Kidney (tissue), 14 donors: Measurements from ENCODE around the gene GOLGA6A. TPM values are rescaled to one million over a fixed set of nuclear protein-coding genes. Genes with fewer than 3 reads are reported as not detected.

Experiments used
- DNase-seq, 5 donors: peaks; one replicate each; pipeline ENCODE4 v3.0.0-alpha.2; 2013 to 2020
- FAIRE-seq: peaks from 2 replicates; lab custom pipeline; 2012; peaks lifted over from hg19 to GRCh38; lab: Jason Lieb, UNC
- H3K27ac ChIP-seq, 2 donors: one replicate each; pipeline ENCODE4 v1.7.0; 2013; ENCODE audit warnings: low read depth in 2 of 2, low read length in 2 of 2, inconsistent platforms in 1 of 2
- H3K27me3 ChIP-seq: one replicate; pipeline ENCODE4 v1.7.1; 2013; ENCODE audit warnings: low read length, inconsistent platforms; ENCODE audit not compliant: control insufficient read depth, insufficient read depth
- H3K36me3 ChIP-seq, 3 donors: one replicate each; pipeline versions ENCODE4 v1.7.0 to v1.7.1; 2013; ENCODE audit warnings: low read length in 3 of 3, control low read depth in 1 of 3, inconsistent platforms in 1 of 3; ENCODE audit not compliant: insufficient read depth in 3 of 3, control insufficient read depth in 2 of 3
- H3K4me1 ChIP-seq, 3 donors: one replicate each; pipeline versions ENCODE4 v1.7.0 to v1.7.1; 2013; ENCODE audit warnings: low read length in 3 of 3, inconsistent platforms in 1 of 3, low read depth in 1 of 3; ENCODE audit not compliant: control insufficient read depth in 2 of 3, insufficient read depth in 2 of 3
- H3K4me3 ChIP-seq, 3 donors: one replicate each; pipeline versions ENCODE4 v1.7.0 to v1.8.1; 2013; ENCODE audit warnings: low read length in 3 of 3, control low read depth in 1 of 3, inconsistent platforms in 1 of 3
- H3K9ac ChIP-seq, 3 donors: one replicate each; pipeline versions ENCODE4 v1.7.0 to v1.7.1; 2013; ENCODE audit warnings: low read length in 3 of 3, control low read depth in 1 of 3, inconsistent platforms in 1 of 3
- H3K9me3 ChIP-seq, 3 donors: one replicate each; pipeline versions ENCODE4 v1.7.0 to v1.7.1; 2013; ENCODE audit warnings: low read length in 3 of 3, control low read depth in 1 of 3, inconsistent platforms in 1 of 3; ENCODE audit not compliant: control insufficient read depth in 2 of 3, insufficient read depth in 1 of 3
- intact Hi-C: fragments of 100-400 bp; cut with DNase I; formaldehyde crosslinking; loops from one replicate; pipeline ENCODE4 v1.11.1; 2022
- polyA plus RNA-seq: library from polyadenylated mRNA; stranded (reverse); fragments of 350-450 nt; fragmentation: Illumina TruSeq; extraction: RNeasy Lipid Tissue Mini Kit (QIAGEN cat#74804); gene quantifications from one replicate; pipeline ENCODE4 v1.2.3, GENCODE V29; 2014; ENCODE audit warnings: low read depth, low replicate concordance; ENCODE audit not compliant: insufficient read depth
- total RNA-seq: library from RNA; stranded (reverse); fragmentation: NEBNext Ultra II Directional; extraction: Animal tissue kit (Norgen Biotek cat#: 25700); gene quantifications from one replicate; pipeline ENCODE4 v1.2.1, GENCODE V29; 2021
- TF ChIP-seq, protein P1 (sequence below): IDR thresholded peaks from 3 replicates; pipeline ENCODE4 v1.5.1; 2012; ENCODE audit warnings: mild to moderate bottlenecking, moderate library complexity, borderline replicate concordance; ENCODE audit not compliant: insufficient read depth; ENCODE audit errors: extremely low read depth
- donor health status: control.
- donor health status: control.
- donor health status: control.
- donor health status: control.
- donor health status: control.
- donor health status: DM: yes; HTN: yes; CAD: no.
- donor health status: Normal renal cell carcinoma (clear cell type).

The GOLGA6A gene
- total and polyA plus RNA-seq, 2 donors from 2014 or later = 0.06 TPM; not detected in 1

DNA sequence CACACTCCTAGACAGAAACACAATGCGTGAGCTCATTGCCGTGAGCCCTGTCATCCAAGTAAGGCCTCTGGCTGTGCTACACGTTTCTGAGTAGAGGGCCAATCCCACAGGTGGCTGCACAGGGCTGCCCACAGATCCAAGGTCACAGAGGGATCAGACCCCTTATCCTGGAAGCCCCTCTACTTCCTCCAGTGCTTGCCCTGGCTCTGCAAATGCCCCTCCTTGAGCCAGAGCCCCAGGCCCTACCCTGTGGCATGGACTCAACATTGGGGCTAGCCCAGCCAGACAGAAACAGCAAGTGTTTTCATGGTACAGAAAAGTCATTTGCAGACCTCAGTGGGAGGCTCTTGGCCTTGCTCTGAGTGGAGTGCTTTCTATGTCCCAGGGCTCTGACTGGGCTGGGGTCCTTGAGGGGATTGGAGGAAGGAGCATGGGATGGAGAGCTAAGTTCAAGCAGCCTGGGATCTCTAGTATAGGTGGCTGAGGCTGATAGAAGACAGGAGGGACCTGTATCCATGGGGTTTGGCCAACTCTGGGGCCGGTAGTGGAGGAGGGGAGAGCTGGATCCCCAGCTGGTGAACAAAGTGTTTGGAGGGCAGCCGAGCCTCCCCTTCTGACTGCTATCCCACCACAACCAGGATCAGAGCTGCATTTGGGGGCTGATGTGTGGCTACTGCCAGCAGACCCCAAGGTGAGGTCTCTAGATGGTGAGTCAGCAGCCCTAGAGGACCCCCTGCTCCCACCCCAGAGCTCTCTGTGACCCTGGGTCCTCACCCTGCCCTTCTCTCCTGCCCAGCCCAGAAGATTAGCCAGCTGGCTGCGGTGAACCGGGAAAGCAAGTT lies 38.7 kb downstream of the GOLGA6A start:
- intact Hi-C loops = loop anchor here (10.0 kb wide), 1 partner anchor 59 kb away; no protein-coding TSS in a partner anchor
- Histone ChIP-seq H3K27ac (no peak overlapping the region), H3K9ac (no peak overlapping the region), H3K36me3 (peaks cover 0 to 3% (median 2%) of the 10 kb centered on the region in 3 donors), H3K9me3 (no peaks in the 10 kb centered on the region), H3K27me3 (no peaks in the 10 kb centered on the region), H3K4me1 (peaks cover 0 to 13% (median 0%) of the 10 kb centered on the region in 3 donors), H3K4me3 (no peak overlapping the region)
- TF ChIP-seq, protein P1, sequence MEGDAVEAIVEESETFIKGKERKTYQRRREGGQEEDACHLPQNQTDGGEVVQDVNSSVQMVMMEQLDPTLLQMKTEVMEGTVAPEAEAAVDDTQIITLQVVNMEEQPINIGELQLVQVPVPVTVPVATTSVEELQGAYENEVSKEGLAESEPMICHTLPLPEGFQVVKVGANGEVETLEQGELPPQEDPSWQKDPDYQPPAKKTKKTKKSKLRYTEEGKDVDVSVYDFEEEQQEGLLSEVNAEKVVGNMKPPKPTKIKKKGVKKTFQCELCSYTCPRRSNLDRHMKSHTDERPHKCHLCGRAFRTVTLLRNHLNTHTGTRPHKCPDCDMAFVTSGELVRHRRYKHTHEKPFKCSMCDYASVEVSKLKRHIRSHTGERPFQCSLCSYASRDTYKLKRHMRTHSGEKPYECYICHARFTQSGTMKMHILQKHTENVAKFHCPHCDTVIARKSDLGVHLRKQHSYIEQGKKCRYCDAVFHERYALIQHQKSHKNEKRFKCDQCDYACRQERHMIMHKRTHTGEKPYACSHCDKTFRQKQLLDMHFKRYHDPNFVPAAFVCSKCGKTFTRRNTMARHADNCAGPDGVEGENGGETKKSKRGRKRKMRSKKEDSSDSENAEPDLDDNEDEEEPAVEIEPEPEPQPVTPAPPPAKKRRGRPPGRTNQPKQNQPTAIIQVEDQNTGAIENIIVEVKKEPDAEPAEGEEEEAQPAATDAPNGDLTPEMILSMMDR = no peak
- DNase-seq (peak in 1 of 5 donors; percentile 16), FAIRE-seq (no peak)

DNA sequence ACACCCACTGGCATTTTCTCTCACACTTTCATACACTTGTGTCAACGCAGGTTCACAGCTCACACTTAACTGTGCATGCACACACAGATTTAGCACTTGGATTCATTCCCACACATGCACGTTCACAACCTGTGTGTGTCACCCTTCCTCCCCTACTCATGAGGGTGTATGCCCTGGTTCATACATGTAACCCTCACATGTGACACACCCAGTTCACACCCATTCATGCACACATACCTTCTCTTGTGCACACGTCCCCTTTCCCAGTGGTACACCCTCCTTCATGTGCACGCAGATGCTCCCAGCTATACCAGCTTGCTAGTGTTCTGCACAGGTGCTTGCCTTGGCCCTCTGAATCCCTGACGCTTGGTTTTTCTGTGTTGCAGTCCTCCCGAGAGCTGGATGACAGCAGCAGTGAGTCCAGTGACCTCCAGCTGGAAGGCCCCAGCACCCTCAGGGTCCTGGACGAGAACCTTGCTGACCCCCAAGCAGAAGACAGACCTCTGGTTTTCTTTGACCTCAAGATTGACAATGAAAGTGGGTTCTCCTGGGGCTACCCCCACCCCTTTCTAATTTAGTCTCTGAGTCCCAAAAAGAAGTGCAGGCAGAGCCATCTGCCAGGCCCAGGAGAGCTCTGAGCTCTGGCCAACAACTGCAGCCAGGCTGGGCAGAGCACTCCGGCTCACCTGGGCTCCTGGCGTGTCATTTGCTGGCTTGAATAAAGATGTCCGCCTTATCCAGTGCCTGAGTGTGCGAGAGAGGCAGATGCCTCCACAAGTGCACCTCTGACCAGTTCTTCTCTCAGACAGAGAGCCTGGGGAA lies 39.5 kb downstream of the GOLGA6A start:
- intact Hi-C loops = loop anchor here (10.0 kb wide), 1 partner anchor 58 kb away; no protein-coding TSS in a partner anchor
- Histone ChIP-seq H3K9ac (no peak overlapping the region), H3K9me3 (no peaks in the 10 kb centered on the region), H3K36me3 (peaks cover 0 to 3% (median 2%) of the 10 kb centered on the region in 3 donors), H3K4me1 (peaks cover 0 to 8% (median 0%) of the 10 kb centered on the region in 3 donors), H3K27me3 (no peaks in the 10 kb centered on the region), H3K4me3 (no peak overlapping the region), H3K27ac (no peak overlapping the region)
- DNase-seq (no peak), FAIRE-seq (no peak)
- TF ChIP-seq, protein P1 = no peak

DNA sequence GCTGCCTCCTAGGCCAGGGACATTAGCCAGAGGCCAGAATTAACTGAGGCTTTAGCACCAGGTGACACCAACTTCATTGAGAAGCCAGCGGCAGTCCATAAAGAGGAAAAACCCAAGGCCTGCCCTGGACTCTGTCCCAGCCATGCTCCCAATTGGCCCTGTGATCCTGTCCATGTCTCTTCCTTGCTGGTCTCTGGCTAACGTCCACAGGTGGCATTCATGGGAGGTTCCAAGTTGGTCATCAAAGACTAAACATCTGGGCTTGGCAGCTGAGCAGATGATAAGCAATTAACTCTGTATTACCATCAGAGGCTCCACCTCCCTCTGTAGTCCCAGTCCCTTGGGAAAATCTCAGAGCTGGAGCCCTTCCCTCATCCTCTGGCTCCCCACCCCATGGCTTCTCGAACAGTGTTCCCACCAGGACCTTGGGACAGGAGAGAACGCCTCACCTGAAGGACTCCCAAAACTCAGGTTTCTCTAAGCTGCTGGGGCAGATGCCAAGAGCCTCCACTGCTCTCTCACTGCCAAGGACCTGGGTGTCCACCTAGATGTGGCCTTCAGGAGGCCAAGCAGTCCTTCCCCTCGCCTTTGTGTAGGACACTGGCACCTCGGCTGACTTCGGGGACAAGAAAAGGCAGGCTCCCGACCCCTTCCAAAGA lies 40.4 kb downstream of the GOLGA6A start:
- Histone ChIP-seq H3K36me3 (peaks cover 0 to 3% (median 2%) of the 10 kb centered on the region in 3 donors), H3K4me3 (no peak overlapping the region), H3K9ac (no peak overlapping the region), H3K27ac (no peak overlapping the region), H3K4me1 (peaks cover 0 to 11% (median 0%) of the 10 kb centered on the region in 3 donors), H3K27me3 (no peaks in the 10 kb centered on the region), H3K9me3 (no peaks in the 10 kb centered on the region)
- intact Hi-C loops = loop anchor here (10.0 kb wide), 1 partner anchor 57 kb away; no protein-coding TSS in a partner anchor
- TF ChIP-seq, protein P1 = no peak
- no peak for FAIRE-seq
- DNase-seq = no peak
